Activated naive CD8-positive, alpha-beta T cell treated with anti-CD3 and anti-CD28 coated beads for 36 hours (primary cell): ENCODE results near the gene BANF1. TPM values are rescaled to one million over a fixed set of nuclear protein-coding genes. Genes with fewer than 3 reads are reported as not detected.
"Not testable (repeated sequence)": the region's sequence is repeated elsewhere in the genome, so short reads cannot be mapped to it uniquely, and the experiment has no call there.

Experiments
- DNase-seq: peaks from one replicate; pipeline ENCODE4 v3.0.0; 2021
- H3K27ac Mint-ChIP-seq: one replicate; pipeline ENCODE4 v1.8.0; 2022; ENCODE audit warnings: mild to moderate bottlenecking, moderate library complexity, mixed read lengths
- H3K27me3 Mint-ChIP-seq: one replicate; pipeline ENCODE4 v1.8.0; 2022; ENCODE audit warnings: mild to moderate bottlenecking, mixed read lengths
- H3K36me3 Mint-ChIP-seq: one replicate; pipeline ENCODE4 v1.8.0; 2021; ENCODE audit warnings: mild to moderate bottlenecking, mixed read lengths
- H3K4me1 Mint-ChIP-seq: one replicate; pipeline ENCODE4 v1.8.0; 2021; ENCODE audit warnings: mixed read lengths
- H3K4me3 Mint-ChIP-seq: one replicate; pipeline ENCODE4 v1.8.0; 2022; ENCODE audit warnings: mild to moderate bottlenecking, moderate library complexity, mixed read lengths
- H3K9me3 Mint-ChIP-seq: one replicate; pipeline ENCODE4 v1.8.0; 2022; ENCODE audit warnings: mixed read lengths
- total RNA-seq, 2 experiments: library from RNA; stranded (reverse); gene quantifications; one replicate each; pipeline ENCODE4 v1.2.3, GENCODE V29; 2021

The BANF1 gene
- total RNA-seq, 2 experiments from 2014 or later = 253 to 277 TPM

DNA sequence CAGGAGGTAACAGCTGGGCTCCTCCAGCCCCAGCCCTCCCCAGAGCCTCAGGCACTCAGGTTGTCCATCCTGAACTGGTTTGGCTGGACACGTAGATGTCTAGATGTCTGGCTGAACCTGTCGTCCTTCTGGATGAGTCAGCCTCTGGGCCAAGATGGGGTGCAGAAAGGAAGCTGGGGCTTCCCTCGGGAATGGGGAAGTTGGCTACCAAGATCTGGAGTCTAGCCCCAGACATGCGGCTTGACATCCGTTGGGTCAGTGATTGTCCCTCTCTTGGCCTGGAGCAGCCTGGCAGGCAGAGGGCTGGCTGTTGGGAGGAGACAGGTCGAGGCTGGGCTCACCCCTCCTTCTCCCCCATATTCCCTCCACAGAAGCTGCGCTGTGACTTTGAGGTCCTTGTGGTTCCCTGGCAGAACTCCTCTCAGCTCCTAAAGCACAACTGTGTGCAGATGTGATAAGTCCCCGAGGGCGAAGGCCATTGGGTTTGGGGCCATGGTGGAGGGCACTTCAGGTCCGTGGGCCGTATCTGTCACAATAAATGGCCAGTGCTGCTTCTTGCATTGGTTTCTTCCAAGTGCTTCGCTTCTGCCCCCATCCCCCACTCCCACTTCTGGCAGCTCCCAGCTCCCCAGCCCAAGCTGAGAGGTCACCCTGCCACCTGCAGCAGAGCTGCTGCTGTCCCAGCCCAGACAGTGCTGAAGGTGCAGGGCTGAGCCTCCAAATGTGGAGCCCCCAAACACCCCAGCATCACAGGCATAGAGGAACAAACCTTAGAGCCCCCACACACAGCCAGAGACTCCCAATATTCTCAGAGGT, 10.9 kb downstream of the BANF1 start:
- no peak overlapping the region for H3K4me3 Mint-ChIP-seq
- peaks cover 5% of the 10 kb centered on the region for H3K4me1 Mint-ChIP-seq
- no peaks in the 10 kb centered on the region for H3K36me3 Mint-ChIP-seq
- H3K27me3 Mint-ChIP-seq = peaks cover 22% of the 10 kb centered on the region
- no peaks in the 10 kb centered on the region for H3K9me3 Mint-ChIP-seq
- no peak for DNase-seq
- H3K27ac Mint-ChIP-seq = no peak overlapping the region

DNA sequence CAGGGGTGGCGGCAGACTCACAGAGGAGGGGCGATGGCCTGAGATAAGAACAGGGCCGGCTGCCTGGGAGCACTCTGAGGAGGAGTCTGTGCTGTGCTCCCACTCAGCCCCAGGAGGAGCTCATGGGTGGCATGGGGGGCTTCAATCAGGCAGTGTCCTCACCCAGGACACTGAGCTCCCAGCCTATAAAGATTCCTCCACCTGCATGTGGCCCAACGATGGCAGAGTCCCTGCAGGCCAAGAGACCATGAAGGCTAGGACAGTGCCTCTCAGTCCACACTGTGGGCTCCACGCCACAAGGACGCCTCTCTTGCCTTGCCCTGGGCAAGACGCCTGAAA, 11.4 kb downstream of the BANF1 start:
- DNase-seq = no peak
- peaks cover 22% of the 10 kb centered on the region for H3K27me3 Mint-ChIP-seq
- H3K4me1 Mint-ChIP-seq = peaks cover 5% of the 10 kb centered on the region

DNA sequence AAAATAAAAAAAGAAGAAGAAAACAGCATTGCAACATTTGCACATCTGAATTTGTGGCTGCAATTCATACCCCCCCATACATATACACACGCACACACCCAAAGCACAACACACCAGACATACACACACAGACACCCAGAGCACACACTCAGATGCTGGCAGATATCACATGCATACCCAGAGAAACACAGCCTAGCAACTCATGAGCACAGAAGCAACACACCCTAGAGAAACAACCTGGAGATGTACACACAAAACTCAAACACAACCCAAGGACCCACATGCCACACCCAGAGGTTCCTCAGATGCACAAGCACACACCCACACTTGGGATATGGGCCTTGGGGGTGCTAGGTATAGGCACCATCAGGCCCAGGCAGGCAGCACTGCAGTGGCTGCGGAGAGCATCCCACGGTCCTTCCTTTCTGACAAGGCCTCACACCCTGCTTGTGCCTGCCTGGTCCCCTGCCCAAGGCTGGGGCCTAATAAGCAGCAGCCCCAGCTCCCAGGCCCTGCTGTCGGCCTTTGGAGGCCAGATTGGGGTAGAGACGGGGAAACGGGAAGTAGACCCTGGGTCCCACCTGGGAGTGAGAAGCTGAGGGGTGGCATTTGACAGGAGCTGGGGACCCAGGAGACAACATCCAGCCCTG, 12.6 kb downstream of the BANF1 start:
- Mint-ChIP-seq H3K36me3 (no peaks in the 10 kb centered on the region), H3K4me3 (no peak overlapping the region), H3K4me1 (peaks cover 5% of the 10 kb centered on the region), H3K27me3 (peaks cover 22% of the 10 kb centered on the region), H3K27ac (no peak overlapping the region), H3K9me3 (no peaks in the 10 kb centered on the region)
- no peak for DNase-seq

More for the DNA sequence above, 11.4 kb downstream of the BANF1 start:
- no peaks in the 10 kb centered on the region for H3K9me3 Mint-ChIP-seq
- H3K27ac Mint-ChIP-seq = no peak overlapping the region
- no peaks in the 10 kb centered on the region for H3K36me3 Mint-ChIP-seq
- no peak overlapping the region for H3K4me3 Mint-ChIP-seq

DNA sequence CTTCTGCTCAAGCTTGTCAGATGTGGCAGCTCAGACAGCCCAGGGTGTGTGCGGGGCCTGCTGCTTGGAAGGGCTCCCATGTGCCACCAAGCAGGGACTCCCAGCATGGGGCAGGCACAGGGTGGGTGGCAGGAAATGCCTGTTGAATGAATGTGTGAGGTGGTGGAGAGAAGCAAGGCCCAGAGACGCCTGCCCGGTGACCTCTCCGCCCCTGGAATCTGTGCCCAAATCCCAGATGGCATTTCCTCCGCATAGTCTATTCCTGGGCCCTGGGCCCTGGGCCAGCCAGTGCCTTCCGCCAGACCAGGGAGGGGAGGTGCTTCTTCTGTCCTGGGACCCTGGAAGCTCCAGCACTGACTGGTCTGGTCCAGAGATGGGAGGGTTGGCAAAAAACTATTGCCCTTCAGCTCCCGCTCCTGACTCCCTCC, 13.2 kb downstream of the BANF1 start:
- peaks cover 5% of the 10 kb centered on the region for H3K4me1 Mint-ChIP-seq

DNA sequence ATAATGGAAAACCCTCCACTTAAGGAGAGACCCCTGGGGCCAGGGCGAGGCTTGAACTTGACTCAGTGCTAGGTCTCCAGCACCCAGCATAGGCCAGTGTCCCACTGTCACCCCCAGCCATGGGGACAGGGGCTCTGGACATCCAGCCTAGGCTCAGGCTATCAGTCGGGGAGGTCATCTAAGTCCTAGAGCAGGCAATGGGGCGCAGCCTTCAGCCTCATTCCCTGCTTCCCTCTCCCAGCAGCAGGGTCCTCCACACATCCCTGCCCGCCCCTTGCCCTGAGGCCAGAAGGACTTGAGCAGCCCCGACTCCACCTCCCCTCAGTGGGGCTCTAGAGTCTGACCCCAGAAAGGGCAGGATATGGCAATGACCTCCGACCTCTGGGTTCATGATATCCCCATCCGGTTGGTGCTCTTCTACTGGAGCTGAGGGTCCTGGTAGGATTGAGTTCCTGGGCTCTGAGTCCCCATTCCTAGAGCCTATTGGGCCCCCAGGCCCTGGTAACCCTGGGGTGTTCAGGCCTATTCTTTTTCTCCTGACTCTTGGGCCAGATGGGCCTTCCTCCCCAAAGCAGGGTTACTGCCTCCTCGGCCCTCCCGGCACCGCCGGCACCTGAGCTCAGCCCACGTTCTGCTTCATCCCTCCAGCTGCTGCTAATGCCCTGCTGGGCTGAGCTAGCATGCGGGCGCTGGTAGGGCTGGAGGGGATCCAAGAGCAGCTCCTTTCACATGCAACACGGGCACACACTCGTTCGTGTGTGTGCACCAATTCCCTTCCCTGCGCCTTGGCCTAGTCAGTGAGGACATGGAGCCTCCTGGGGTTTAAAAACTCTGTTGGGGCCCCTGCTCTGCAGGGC, 13.9 kb downstream of the BANF1 start:
- no peak overlapping the region for H3K27ac Mint-ChIP-seq
- H3K4me3 Mint-ChIP-seq = no peak overlapping the region
- H3K4me1 Mint-ChIP-seq = peaks cover 7% of the 10 kb centered on the region
- no peak for DNase-seq
- no peaks in the 10 kb centered on the region for H3K36me3 Mint-ChIP-seq
- peaks cover 22% of the 10 kb centered on the region for H3K27me3 Mint-ChIP-seq
- H3K9me3 Mint-ChIP-seq = no peaks in the 10 kb centered on the region

More for the DNA sequence above, 13.2 kb downstream of the BANF1 start:
- no peak for DNase-seq
- no peaks in the 10 kb centered on the region for H3K9me3 Mint-ChIP-seq
- no peak overlapping the region for H3K4me3 Mint-ChIP-seq
- H3K27me3 Mint-ChIP-seq = peaks cover 22% of the 10 kb centered on the region
- H3K36me3 Mint-ChIP-seq = no peaks in the 10 kb centered on the region
- no peak overlapping the region for H3K27ac Mint-ChIP-seq

DNA sequence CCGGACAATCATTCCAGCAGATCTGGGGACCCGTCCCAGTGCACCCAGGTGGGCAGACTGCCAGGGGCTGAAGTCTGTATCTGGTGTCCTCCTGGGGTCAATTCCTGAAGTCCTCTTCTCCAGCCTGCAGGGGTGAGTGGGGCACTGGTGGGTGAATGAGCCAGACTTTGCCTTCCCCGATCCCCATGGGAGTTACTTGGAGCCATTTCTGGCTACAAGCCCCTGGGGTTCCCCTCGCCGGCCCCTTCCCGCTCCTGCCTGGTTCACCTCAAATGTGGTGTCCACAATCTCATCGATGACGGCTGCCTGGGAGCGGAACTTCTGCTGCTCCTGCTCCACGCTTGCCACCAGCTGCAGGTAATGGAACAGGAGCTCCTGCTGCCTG, 14.5 kb downstream of the BANF1 start:
- peaks cover 22% of the 10 kb centered on the region for H3K27me3 Mint-ChIP-seq
- no peak overlapping the region for H3K4me3 Mint-ChIP-seq
- no peak for DNase-seq
- no peaks in the 10 kb centered on the region for H3K9me3 Mint-ChIP-seq
- H3K27ac Mint-ChIP-seq = no peak overlapping the region
- no peaks in the 10 kb centered on the region for H3K36me3 Mint-ChIP-seq
- H3K4me1 Mint-ChIP-seq = peaks cover 10% of the 10 kb centered on the region

DNA sequence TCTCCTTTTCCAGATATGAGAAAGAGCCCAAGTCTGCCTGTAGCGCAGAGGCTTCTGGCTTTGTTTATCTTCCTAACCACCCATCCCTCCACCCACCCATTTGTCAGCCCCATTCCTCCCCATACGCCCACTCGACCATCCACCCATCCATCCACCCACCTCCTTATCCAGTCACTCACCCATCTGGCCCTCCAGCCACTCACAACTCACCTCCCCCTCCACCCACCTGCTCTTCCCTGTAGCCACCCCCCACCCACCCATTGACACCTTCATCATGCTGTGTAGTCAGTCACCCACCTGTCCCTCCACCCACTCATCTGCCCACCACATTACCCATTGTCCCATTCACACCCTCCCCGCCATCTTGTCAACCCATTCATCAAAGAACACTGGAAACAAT, 15.0 kb downstream of the BANF1 start:
- H3K4me1 Mint-ChIP-seq = peaks cover 10% of the 10 kb centered on the region
- H3K36me3 Mint-ChIP-seq = no peaks in the 10 kb centered on the region
- no peak for DNase-seq
- H3K27me3 Mint-ChIP-seq = peaks cover 18% of the 10 kb centered on the region
- no peaks in the 10 kb centered on the region for H3K9me3 Mint-ChIP-seq
- H3K4me3 Mint-ChIP-seq = no peak overlapping the region
- H3K27ac Mint-ChIP-seq = no peak overlapping the region

DNA sequence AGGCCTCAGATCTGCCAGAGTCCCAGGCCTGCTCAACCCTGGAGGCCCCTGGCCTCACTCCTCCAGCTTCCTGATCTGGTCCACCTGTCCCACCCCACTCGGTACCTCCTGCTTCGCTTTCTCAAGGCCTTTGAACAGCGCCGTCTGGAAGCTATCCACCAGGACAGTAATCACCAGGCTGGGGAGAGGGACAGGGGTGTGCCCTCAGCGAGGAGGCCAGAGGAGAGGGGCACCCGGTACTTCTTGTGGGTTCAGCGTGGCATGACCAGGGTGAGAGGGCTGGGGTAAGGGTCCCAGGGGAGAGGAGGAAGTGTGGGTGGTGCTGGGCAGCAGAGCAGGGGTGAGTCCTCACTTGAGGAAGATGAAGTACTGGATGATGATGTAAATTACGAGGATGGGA, 17.9 kb downstream of the BANF1 start:
- Mint-ChIP-seq H3K4me1 (peaks cover 13% of the 10 kb centered on the region), H3K9me3 (no peaks in the 10 kb centered on the region), H3K27me3 (peaks cover 10% of the 10 kb centered on the region), H3K4me3 (no peak overlapping the region), H3K36me3 (no peaks in the 10 kb centered on the region), H3K27ac (no peak overlapping the region)
- no peak for DNase-seq

DNA sequence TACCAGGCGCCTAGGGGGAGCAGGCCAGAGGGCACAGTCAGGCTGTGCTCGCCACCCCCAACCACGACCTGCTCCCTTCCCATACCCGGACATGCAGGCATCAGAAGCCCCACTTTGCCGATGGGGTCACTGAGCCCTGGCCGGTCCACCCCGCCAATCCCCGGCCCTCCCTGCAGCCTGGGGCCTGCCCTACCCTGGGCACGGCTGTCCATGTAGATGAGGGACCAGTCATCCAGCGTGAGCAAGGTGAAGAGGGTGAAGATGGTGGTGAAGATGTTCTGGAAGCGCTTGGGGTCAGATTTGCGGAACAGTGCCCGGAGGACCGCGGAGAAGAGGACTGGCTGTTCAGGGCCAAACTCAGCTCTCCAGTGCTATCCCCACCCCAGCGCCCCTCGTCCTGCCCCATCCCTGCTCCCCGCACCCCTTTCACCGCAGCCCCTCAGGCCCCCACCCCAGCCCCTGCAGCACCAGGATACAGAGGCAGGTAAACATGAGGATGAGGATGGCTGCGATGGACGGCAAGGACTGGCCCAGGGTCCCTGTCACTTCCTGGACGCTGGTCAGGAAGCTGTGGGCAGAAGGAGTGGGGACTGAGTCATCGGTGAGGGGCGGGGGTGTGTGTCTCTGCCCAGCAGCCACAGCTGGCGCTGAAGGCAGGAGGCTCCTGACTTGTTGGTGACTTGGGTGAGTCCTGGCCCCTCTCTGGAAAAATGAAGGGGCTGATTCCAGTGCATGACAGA, 18.5 kb downstream of the BANF1 start:
- Mint-ChIP-seq H3K4me1 (peaks cover 13% of the 10 kb centered on the region), H3K27ac (no peak overlapping the region), H3K36me3 (no peaks in the 10 kb centered on the region), H3K4me3 (no peak overlapping the region), H3K9me3 (no peaks in the 10 kb centered on the region), H3K27me3 (peaks cover 10% of the 10 kb centered on the region)
- DNase-seq = peak; percentile 30

DNA sequence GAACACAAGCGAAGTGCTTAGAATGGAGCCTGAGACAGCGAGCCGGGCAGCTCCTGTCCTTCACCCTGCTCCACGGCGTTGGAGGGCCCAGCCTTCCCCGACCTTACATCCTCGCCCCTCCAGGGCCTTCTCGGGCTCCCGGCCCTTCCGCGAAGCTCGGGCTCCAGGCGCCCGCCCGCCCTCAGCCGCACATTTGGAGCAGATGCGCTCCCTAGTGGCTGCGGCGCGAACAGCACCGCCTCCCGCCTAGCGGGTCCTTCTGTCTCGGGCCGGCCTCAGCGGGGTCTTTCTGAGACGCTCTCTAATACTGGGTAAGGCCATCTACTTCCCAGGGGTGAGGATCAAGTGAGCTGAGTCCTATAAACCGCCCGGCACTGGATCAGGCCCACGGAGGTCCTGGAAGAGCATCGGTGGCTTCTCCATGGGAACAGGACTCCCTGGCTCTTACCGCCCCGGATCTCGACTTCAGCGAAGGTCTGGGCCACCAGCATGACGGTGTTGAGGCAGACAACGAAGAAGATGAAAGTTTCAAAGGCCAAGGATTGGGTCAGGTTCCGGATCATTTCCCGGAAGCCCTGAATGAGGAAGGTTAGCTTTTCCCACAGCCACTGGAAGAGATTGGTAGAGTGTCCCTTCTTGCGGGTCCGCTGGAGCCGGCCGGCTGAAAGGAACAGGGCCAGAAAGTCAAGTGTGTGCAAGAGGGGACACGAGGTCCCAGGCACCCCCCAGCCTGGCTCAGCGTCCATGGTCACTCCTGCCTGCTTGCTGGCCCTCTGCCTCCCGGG, 20.3 kb downstream of the BANF1 start:
- Mint-ChIP-seq H3K27me3 (peaks cover 10% of the 10 kb centered on the region), H3K27ac (no peak overlapping the region), H3K4me1 (peaks cover 10% of the 10 kb centered on the region), H3K4me3 (peak overlapping the region; percentile 27), H3K36me3 (no peaks in the 10 kb centered on the region), H3K9me3 (no peaks in the 10 kb centered on the region)
- DNase-seq = peak; percentile 82

DNA sequence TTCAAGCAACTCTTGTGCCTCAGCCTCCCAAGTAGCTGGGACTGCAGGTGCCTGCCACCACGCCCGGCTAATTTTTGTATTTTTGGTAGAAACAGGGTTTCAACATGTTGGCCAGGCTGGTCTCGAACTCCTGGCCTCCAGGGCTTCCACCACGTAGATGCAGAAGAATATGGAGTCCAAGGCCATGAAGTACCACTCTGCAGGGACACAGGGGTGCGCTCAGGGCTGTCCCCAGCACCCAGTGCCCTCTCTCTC, 20.8 kb downstream of the BANF1 start:
- DNase-seq, H3K27ac Mint-ChIP-seq, H3K9me3 Mint-ChIP-seq, H3K36me3 Mint-ChIP-seq, H3K4me1 Mint-ChIP-seq, H3K4me3 Mint-ChIP-seq, H3K27me3 Mint-ChIP-seq: not testable (repeated sequence)

DNA sequence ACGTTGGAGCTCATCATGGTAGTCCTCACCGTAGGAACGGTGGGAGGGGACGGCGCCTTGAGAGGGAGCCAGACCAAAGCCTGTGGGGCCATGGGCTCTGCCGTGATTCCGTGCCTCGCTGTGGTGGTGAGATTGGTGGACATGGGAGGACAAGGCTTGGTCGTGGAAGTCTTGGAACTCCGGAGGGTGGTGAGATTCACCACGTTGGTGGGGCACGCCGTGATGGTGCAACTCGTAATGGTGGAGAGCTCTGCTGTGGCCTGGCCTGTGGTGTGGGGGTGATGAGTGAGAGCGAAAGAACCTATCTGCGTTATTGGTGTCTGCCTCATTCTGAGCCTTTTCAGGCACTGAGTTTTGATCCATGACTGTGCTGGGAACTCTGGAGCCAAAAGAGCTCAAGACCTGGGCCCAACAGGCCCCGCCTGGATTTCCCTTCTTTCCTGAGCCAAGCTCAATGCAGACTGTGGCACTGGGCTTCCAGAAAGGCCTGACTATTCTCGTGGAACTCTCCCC, 23.8 kb downstream of the BANF1 start, which contains the start of gene CATSPER1:
Gene CATSPER1, minus strand, starts transcription at position 463 of the 513 bp plus-strand sequence. Its CDS starts 100 bp downstream, at position 363.
- Mint-ChIP-seq H3K9me3 (no peaks in the 10 kb centered on the region), H3K36me3 (no peaks in the 10 kb centered on the region), H3K4me3 (no peak within 1 kb of the TSS), H3K27ac (no peak within 1 kb of the TSS), H3K4me1 (peaks cover 7% of the 10 kb centered on the region), H3K27me3 (peaks cover 10% of the 10 kb centered on the region)
- no peak for DNase-seq

DNA sequence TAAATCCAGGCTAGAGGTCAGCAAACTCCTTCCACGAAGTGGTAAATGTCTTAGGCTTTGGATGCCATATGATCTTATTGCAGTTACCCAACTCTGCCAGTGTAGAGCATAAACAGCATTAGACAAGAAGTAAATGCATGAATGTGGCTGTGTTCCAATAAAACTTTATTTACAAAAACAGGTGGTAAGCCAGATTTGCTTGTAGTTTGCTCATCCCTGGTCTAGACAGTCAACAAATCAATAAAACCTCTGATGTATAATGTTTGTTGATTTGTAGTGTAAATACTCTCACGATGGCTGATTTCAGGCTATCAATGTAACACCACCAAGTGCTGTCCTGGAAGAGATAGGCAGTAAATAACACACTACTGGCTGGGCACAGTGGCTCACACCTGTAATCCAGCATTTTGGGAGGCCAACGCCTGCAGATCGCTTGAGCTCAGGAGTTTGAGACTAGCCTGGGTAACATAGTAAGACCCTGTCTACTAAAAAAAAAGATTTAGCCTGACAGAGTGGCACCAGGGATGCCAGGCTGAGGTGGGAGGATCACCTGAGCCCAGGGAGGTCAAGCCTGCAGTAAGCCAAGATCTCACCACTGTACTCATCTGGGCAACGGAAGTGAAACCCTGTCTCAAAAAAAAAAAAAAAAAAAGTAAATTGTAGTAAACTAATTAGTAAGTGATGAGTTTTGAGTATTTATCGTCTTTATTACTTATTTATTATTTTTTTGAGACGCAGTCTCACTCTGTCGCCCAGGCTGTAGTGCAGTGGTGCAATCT, 30.8 kb downstream of the BANF1 start:
- Mint-ChIP-seq H3K4me3 (no peak overlapping the region), H3K9me3 (no peaks in the 10 kb centered on the region), H3K27me3 (peaks cover 4% of the 10 kb centered on the region), H3K27ac (no peak overlapping the region), H3K4me1 (no peaks in the 10 kb centered on the region), H3K36me3 (no peaks in the 10 kb centered on the region)
- DNase-seq = no peak
